B cell (primary cell): ENCODE measurements around the gene CTXND1. TPM values are rescaled to one million over a fixed set of nuclear protein-coding genes. Genes with fewer than 3 reads are reported as not detected.

ENCODE experiments used
- ATAC-seq: fragments of 200-7000 bp; cut with Tn5 transposase; one replicate; pipeline ENCODE4 v1.10.0; 2021; ENCODE audit warnings: low read depth, mild to moderate bottlenecking, moderate number of reproducible peaks, moderate library complexity
- CTCF ChIA-PET: fragments of 350-600 bp; sonication (Branson Sonifier 250); formaldehyde crosslinking; loops from one replicate; lab custom pipeline; 2021; ENCODE audit warnings: antibody characterized with exemption, inconsistent platforms; lab: Charles Lee
- POLR2A ChIA-PET: fragments of 350-600 bp; sonication (Branson Sonifier 250); formaldehyde crosslinking; loops from one replicate; lab custom pipeline; 2021; ENCODE audit warnings: antibody characterized with exemption; lab: Charles Lee
- DNase-seq: peaks from one replicate; pipeline ENCODE4 v3.0.0; 2013
- H2AFZ ChIP-seq: 2 replicates; pipeline ENCODE4 v1.6.1; 2012; ENCODE audit warnings: mild to moderate bottlenecking, low read depth, low read length; ENCODE audit not compliant: insufficient read depth, poor library complexity, severe bottlenecking
- H3K27ac ChIP-seq, 2 donors: 1 replicate in 1 of 2; 2 replicates in 1 of 2; pipeline ENCODE4 v1.5.1; 2012 to 2013; ENCODE audit warnings: low read length in 2 of 2, mild to moderate bottlenecking in 2 of 2, moderate library complexity in 1 of 2
- H3K27me3 ChIP-seq, 4 experiments: fragments of 200-600 bp in 1 of 4; sonication (generic) in 1 of 4; replicated peaks in 1 of 4; 1 replicate in 2 of 4; 2 replicates in 2 of 4; pipeline versions ENCODE4 v1.6.1 to v1.7.0; 2013 to 2016; ENCODE audit warnings: low read length in 3 of 4, mild to moderate bottlenecking in 2 of 4, mixed read lengths in 1 of 4, moderate library complexity in 1 of 4; ENCODE audit not compliant: insufficient read depth in 4 of 4, control insufficient read depth in 3 of 4; ENCODE audit errors: control extremely low read depth in 1 of 4
- H3K36me3 ChIP-seq, 2 experiments: replicated peaks in 1 of 2; 1 replicate in 1 of 2; 2 replicates in 1 of 2; pipeline versions ENCODE4 v1.6.1 to v1.7.1; 2013; ENCODE audit warnings: low read length in 1 of 2; ENCODE audit not compliant: insufficient read depth in 2 of 2, control insufficient read depth in 1 of 2; ENCODE audit errors: control extremely low read depth in 1 of 2, extremely low read depth in 1 of 2
- H3K4me1 ChIP-seq, 2 donors: fragments of 200-600 bp in 1 of 2; sonication (generic) in 1 of 2; 1 replicate in 1 of 2; 2 replicates in 1 of 2; pipeline versions ENCODE4 v1.5.1 to v1.6.1; 2013 to 2017; ENCODE audit warnings: low read length in 2 of 2; ENCODE audit not compliant: control insufficient read depth in 2 of 2, insufficient read depth in 2 of 2
- H3K4me2 ChIP-seq: replicated peaks from 2 replicates; pipeline ENCODE3; 2012; ENCODE audit warnings: mild to moderate bottlenecking, low read depth, low read length; ENCODE audit not compliant: poor library complexity, severe bottlenecking
- H3K4me3 ChIP-seq, 5 experiments: fragments of 200-600 bp in 1 of 5; sonication (generic) in 1 of 5; 1 replicate in 3 of 5; 2 replicates in 2 of 5; pipeline versions ENCODE4 v1.5.1 to v1.7.0; 2011 to 2016; ENCODE audit warnings: low read length in 4 of 5, mild to moderate bottlenecking in 4 of 5, low read depth in 2 of 5, control low read depth in 1 of 5, moderate library complexity in 1 of 5; ENCODE audit not compliant: insufficient read depth in 1 of 5; ENCODE audit errors: control extremely low read depth in 1 of 5, extremely low read depth in 1 of 5
- H3K79me2 ChIP-seq: fragments of 200-600 bp; sonication (generic); one replicate; pipeline ENCODE4 v1.6.0; 2016; ENCODE audit warnings: low read length; ENCODE audit not compliant: control insufficient read depth, insufficient read depth
- H3K9ac ChIP-seq: fragments of 200-600 bp; sonication (generic); 2 replicates; pipeline ENCODE4 v1.6.1; 2017; ENCODE audit warnings: mild to moderate bottlenecking, low read length, moderate library complexity
- H3K9me3 ChIP-seq, 3 donors: one replicate each; pipeline versions ENCODE4 v1.6.1 to v1.7.1; 2013; ENCODE audit warnings: low read length in 2 of 3; ENCODE audit not compliant: control insufficient read depth in 2 of 3, insufficient read depth in 1 of 3; ENCODE audit errors: control extremely low read depth in 1 of 3
- H4K20me1 ChIP-seq: 2 replicates; pipeline ENCODE4 v1.6.0; 2012; ENCODE audit warnings: mild to moderate bottlenecking, low read length; ENCODE audit not compliant: insufficient read depth, control insufficient read depth, poor library complexity, severe bottlenecking
- H3K27ac Mint-ChIP-seq: one replicate; pipeline ENCODE4 v1.8.0; 2021; ENCODE audit warnings: mixed read lengths
- H3K27me3 Mint-ChIP-seq: one replicate; pipeline ENCODE4 v1.8.0; 2021; ENCODE audit warnings: mixed read lengths
- H3K4me1 Mint-ChIP-seq: one replicate; pipeline ENCODE4 v1.8.0; 2021; ENCODE audit warnings: mixed read lengths
- H3K4me3 Mint-ChIP-seq: one replicate; pipeline ENCODE4 v1.8.0; 2021; ENCODE audit warnings: mixed read lengths
- H3K9me3 Mint-ChIP-seq: one replicate; pipeline ENCODE4 v1.8.0; 2022; ENCODE audit warnings: mixed read lengths; ENCODE audit not compliant: insufficient read depth
- CTCF ChIP-seq: fragments of 200-600 bp; IDR thresholded peaks from one replicate; pipeline ENCODE4 v1.8.0; 2022; ENCODE audit warnings: antibody characterized with exemption, mild to moderate bottlenecking
- EZH2 ChIP-seq: IDR thresholded peaks from 2 replicates; pipeline ENCODE4 v1.6.1; 2012; ENCODE audit warnings: borderline replicate concordance, low read depth, mild to moderate bottlenecking, moderate library complexity, low read length; ENCODE audit not compliant: insufficient read depth, poor library complexity, severe bottlenecking
- WGBS: methylation state at CpG from one replicate; pipeline ENCODE4 v1.1.5; 2013; ENCODE audit warnings: missing lambda C conversion rate; ENCODE audit not compliant: insufficient coverage; 5-methylcytosine and 5-hydroxymethylcytosine counted together
- intact Hi-C: fragments of 100-400 bp; cut with micrococcal nuclease; formaldehyde crosslinking; loops from one replicate; pipeline ENCODE4 v1.10.0; 2022
- polyA plus RNA-seq: library from polyadenylated mRNA; depleted of rRNA; stranded (reverse); fragments of >200 nt; gene quantifications from 2 replicates; pipeline ENCODE4 v1.2.3, GENCODE V29; 2012
- total RNA-seq, 2 donors: library from RNA; stranded (reverse); fragments of 120-200 nt in 1 of 2; gene quantifications; 1 replicate in 1 of 2; 2 replicates in 1 of 2; pipeline versions ENCODE4 v1.2.3 to v1.2.4, GENCODE V29; 2013 to 2022

The CTXND1 gene
- total and polyA plus RNA-seq, 2 donors (not counting 1 experiment from before 2014, with no cell fraction given): not detected

GRCh38 chr15:80176443-80176842 lies 75.6 kb downstream of the CTXND1 start:
- no peak overlapping the region for H3K4me3 Mint-ChIP-seq
- Histone ChIP-seq H3K27ac (no peak overlapping the region), H3K27me3 (no peaks in the 10 kb centered on the region), H3K4me3 (no peak overlapping the region), H3K9me3 (no peaks in the 10 kb centered on the region), H2AFZ (no peak overlapping the region), H3K9ac (no peak overlapping the region), H3K4me1 (no peaks in the 10 kb centered on the region), H3K36me3 (no peaks in the 10 kb centered on the region), H3K79me2 (no peaks in the 10 kb centered on the region), H4K20me1 (no peaks in the 10 kb centered on the region), H3K4me2 (no peak overlapping the region)
- intact Hi-C loops: no loop called here
- ATAC-seq (no peak), DNase-seq (no peak)
- no peaks in the 10 kb centered on the region for H3K9me3 Mint-ChIP-seq
- H3K27me3 Mint-ChIP-seq: no peaks in the 10 kb centered on the region
- POLR2A ChIA-PET: no interaction called here
- H3K4me1 Mint-ChIP-seq: no peaks in the 10 kb centered on the region
- TF ChIP-seq EZH2: no peak
- TF ChIP-seq CTCF: no peak
- no peak overlapping the region for H3K27ac Mint-ChIP-seq
- CTCF ChIA-PET: interaction anchor here (1.1 to 9.6 kb wide), 3 partner anchors 281 to 796 kb away, joined by 3 to 183 read pairs (median 4); no protein-coding TSS in a partner anchor
- 94% methylated on average over 6 of the region's 6 CpGs for WGBS

GRCh38 chr15:80175436-80175835 lies 76.6 kb downstream of the CTXND1 start:
- H3K4me1 ChIP-seq: no peaks in the 10 kb centered on the region
- DNase-seq (no peak), ATAC-seq (no peak)
- intact Hi-C loops: no loop called here
- TF ChIP-seq CTCF (no peak), EZH2 (no peak)
- Mint-ChIP-seq H3K27ac (no peak overlapping the region), H3K9me3 (no peaks in the 10 kb centered on the region), H3K4me1 (no peaks in the 10 kb centered on the region), H3K4me3 (no peak overlapping the region), H3K27me3 (no peaks in the 10 kb centered on the region)
- no peaks in the 10 kb centered on the region for H3K79me2 ChIP-seq
- ChIA-PET CTCF (interaction anchor here (1.1 to 9.6 kb wide), 3 partner anchors 280 to 795 kb away, joined by 3 to 183 read pairs (median 4); no protein-coding TSS in a partner anchor), POLR2A (no interaction called here)
- H3K36me3 ChIP-seq: no peaks in the 10 kb centered on the region
- no peaks in the 10 kb centered on the region for H3K27me3 ChIP-seq
- H4K20me1 ChIP-seq: no peaks in the 10 kb centered on the region
- no peak overlapping the region for H3K4me3 ChIP-seq
- WGBS: 95% methylated on average over 9 of the region's 9 CpGs
- H3K9me3 ChIP-seq: no peaks in the 10 kb centered on the region
- no peak overlapping the region for H2AFZ ChIP-seq
- H3K27ac ChIP-seq: no peak overlapping the region
- no peak overlapping the region for H3K9ac ChIP-seq
- no peak overlapping the region for H3K4me2 ChIP-seq
